ENCODE results near the gene UBA7. TPM values are rescaled to one million over a fixed set of nuclear protein-coding genes. Genes with fewer than 3 reads are reported as not detected.

Gene UBA7
- polyA plus RNA-seq, 1 of the 3 experiments (the other 2 are of a cell fraction) = 22.6 TPM

GRCh38 chr3:49859576-49860305 lies 46.0 kb upstream of the UBA7 start (continued):
- TF ChIP-seq FOXJ3 (CRISPR knock-in tag; IDR thresholded peaks at IDR 0.05) (no peak), IRF3 (IDR thresholded peaks at IDR 0.05; ENCODE audit: low read depth, low read length) (no peak)

GRCh38 chr3:49856181-49857005 lies 42.6 kb upstream of the UBA7 start, which contains the start of gene TRAIP:
Gene TRAIP, minus strand, starts transcription at chr3:49856564. Its CDS starts 111 bp downstream, at chr3:49856453.
- Histone ChIP-seq H3K4me2 (peak within 1 kb of the TSS; percentile 99), H3K27ac (ENCODE audit: low read depth in 2 of 2, low read length in 1 of 2) (peak within 1 kb of the TSS; percentile 38 to 85; a peak in 3 of 4 replicates), H2AFZ (ENCODE audit: low read depth) (peak within 1 kb of the TSS; percentile 99), H3K79me2 (ENCODE audit: insufficient read depth) (peaks cover 35% of the 10 kb centered on the region), H3K9me2 (no peaks in the 10 kb centered on the region), H3K4me3 (ENCODE audit: low read depth in 2 of 2, low read length in 1 of 2) (peak within 1 kb of the TSS; percentile 71 to 98), H3K36me3 (replicated peaks in 1 of 2; ENCODE audit: control insufficient read depth in 1 of 2, insufficient read depth in 2 of 2, low read length in 1 of 2) (no peaks in the 10 kb centered on the region), H3F3A (replicated peaks; ENCODE audit: insufficient read depth) (no peaks in the 10 kb centered on the region), H3K4me1 (ENCODE audit: control insufficient read depth in 1 of 2, insufficient read depth in 2 of 2, low read depth in 1 of 2, low read length in 1 of 2) (peaks cover 0 to 14% of the 10 kb centered on the region in 2 experiments; a peak in 1 of 4 replicates), H3K9ac (peak within 1 kb of the TSS; percentile 73), H3K9me3 (no peaks in the 10 kb centered on the region), H4K20me1 (ENCODE audit: insufficient read depth) (no peaks in the 10 kb centered on the region), H3K27me3 (ENCODE audit: insufficient read depth) (no peaks in the 10 kb centered on the region)
- DNase-seq = peak; percentile 98
- WGBS (ENCODE audit: low lambda C conversion rate) = 0% methylated on average over 8 of the region's 52 CpGs
- ChIA-PET POLR2A (interaction anchor here (0.7 to 1.2 kb wide), 3 partner anchors 14 to 49 kb away, joined by 3 read pairs; no protein-coding TSS in a partner anchor), CTCF (interaction anchor here (1.4 to 4.0 kb wide), 4 partner anchors 15 to 317 kb away, joined by 3 to 22 read pairs (median 8); no protein-coding TSS in a partner anchor)
- TF ChIP-seq PBX3 (IDR thresholded peaks at IDR 0.05) (no peak), CHD2 (IDR thresholded peaks at IDR 0.05; ENCODE audit: low read length, partially characterized antibody) (no peak), SIN3A (IDR thresholded peaks at IDR 0.05; ENCODE audit: borderline replicate concordance, low read depth, low read length) (peak; percentile 98), SMC3 (IDR thresholded peaks at IDR 0.05; ENCODE audit: low read depth, low read length) (peak; percentile 16), USF2 (IDR thresholded peaks at IDR 0.05; ENCODE audit: borderline replicate concordance, low read depth, low read length) (no peak), RXRA (IDR thresholded peaks at IDR 0.05; ENCODE audit: borderline replicate concordance, low read depth) (no peak), MEF2A (IDR thresholded peaks at IDR 0.05; ENCODE audit: borderline replicate concordance, low read depth) (no peak), YY1 (IDR thresholded peaks at IDR 0.05; ENCODE audit: low read depth) (no peak), RCOR1 (IDR thresholded peaks at IDR 0.05; ENCODE audit: low read length) (no peak), IRF3 (IDR thresholded peaks at IDR 0.05; ENCODE audit: low read depth, low read length) (no peak), NFIC (IDR thresholded peaks at IDR 0.05; ENCODE audit: borderline replicate concordance) (no peak), FOXM1 (IDR thresholded peaks at IDR 0.05; ENCODE audit: low read depth) (no peak; the same call in 1 of the 2 replicates), POLR2AphosphoS5 (IDR thresholded peaks at IDR 0.05; ENCODE audit: low read depth, low read length) (peak; percentile 91), NRF1 (IDR thresholded peaks at IDR 0.05; ENCODE audit: low read depth, low read length) (no peak), REST (IDR thresholded peaks at IDR 0.05; ENCODE audit: low read depth, low read length) (no peak), RAD21 (IDR thresholded peaks at IDR 0.05; ENCODE audit: low read length) (peak; percentile 40), FOXJ3 (CRISPR knock-in tag; IDR thresholded peaks at IDR 0.05) (no peak)
- TF ChIP-seq, protein P1, sequence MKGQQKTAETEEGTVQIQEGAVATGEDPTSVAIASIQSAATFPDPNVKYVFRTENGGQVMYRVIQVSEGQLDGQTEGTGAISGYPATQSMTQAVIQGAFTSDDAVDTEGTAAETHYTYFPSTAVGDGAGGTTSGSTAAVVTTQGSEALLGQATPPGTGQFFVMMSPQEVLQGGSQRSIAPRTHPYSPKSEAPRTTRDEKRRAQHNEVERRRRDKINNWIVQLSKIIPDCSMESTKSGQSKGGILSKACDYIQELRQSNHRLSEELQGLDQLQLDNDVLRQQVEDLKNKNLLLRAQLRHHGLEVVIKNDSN (IDR thresholded peaks at IDR 0.05; ENCODE audit: borderline replicate concordance, low read depth) = no peak
- TF ChIP-seq, protein P2, sequence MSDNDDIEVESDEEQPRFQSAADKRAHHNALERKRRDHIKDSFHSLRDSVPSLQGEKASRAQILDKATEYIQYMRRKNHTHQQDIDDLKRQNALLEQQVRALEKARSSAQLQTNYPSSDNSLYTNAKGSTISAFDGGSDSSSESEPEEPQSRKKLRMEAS (IDR thresholded peaks at IDR 0.05; ENCODE audit: low read depth) = peak; percentile 96

Data from SK-N-SH (cell line).